ENCODE data around the gene ADD2.

The ADD2 gene

GRCh38 chr2:70785137-70785911 is 17.3 kb upstream of the ADD2 start:
- no peak for DNase-seq

- DNase-seq = no peak
Observed at GRCh38 chr2:70784320-70784719, 16.3 kb upstream of the ADD2 start.

GRCh38 chr2:70779911-70780545 is 12.0 kb upstream of the ADD2 start:
- DNase-seq = no peak

GRCh38 chr2:70779491-70779890 is 11.5 kb upstream of the ADD2 start:
- DNase-seq = no peak

- no peak for DNase-seq
Observed at GRCh38 chr2:70778676-70779075, 10.7 kb upstream of the ADD2 start.

GRCh38 chr2:70777450-70777849 is 9.4 kb upstream of the ADD2 start:
- DNase-seq = no peak

- DNase-seq = no peak
Observed at GRCh38 chr2:70776266-70776665, 8.3 kb upstream of the ADD2 start.

- DNase-seq = no peak
Observed at GRCh38 chr2:70775141-70775540, 7.1 kb upstream of the ADD2 start.

- DNase-seq = no peak
Observed at GRCh38 chr2:70772486-70773155, 4.6 kb upstream of the ADD2 start.

GRCh38 chr2:70771446-70771845 is 3.4 kb upstream of the ADD2 start:
- no peak for DNase-seq

- no peak for DNase-seq
Observed at GRCh38 chr2:70769450-70769849, 1.4 kb upstream of the ADD2 start.

GRCh38 chr2:70768590-70769085 is 638 bp upstream of the ADD2 start:
- DNase-seq = no peak

- peak; percentile 81 for DNase-seq
Observed at GRCh38 chr2:70767079-70767698, 811 bp downstream of the ADD2 start.

GRCh38 chr2:70766357-70767078 is 1.5 kb downstream of the ADD2 start:
- no peak for DNase-seq

GRCh38 chr2:70765507-70765906 is 2.5 kb downstream of the ADD2 start:
- DNase-seq = no peak

GRCh38 chr2:70759446-70759845 is 8.6 kb downstream of the ADD2 start:
- DNase-seq = no peak

- DNase-seq = no peak
Observed at GRCh38 chr2:70757966-70758365, 10.0 kb downstream of the ADD2 start.

GRCh38 chr2:70757360-70757759 is 10.6 kb downstream of the ADD2 start:
- DNase-seq = no peak

- no peak for DNase-seq
Observed at GRCh38 chr2:70756128-70756527, 11.9 kb downstream of the ADD2 start.

GRCh38 chr2:70753902-70754301 is 14.1 kb downstream of the ADD2 start:
- no peak for DNase-seq

- no peak for DNase-seq
Observed at GRCh38 chr2:70753031-70753430, 15.0 kb downstream of the ADD2 start.

- no peak for DNase-seq
Observed at GRCh38 chr2:70752396-70752795, 15.6 kb downstream of the ADD2 start.
